ENCODE results near the gene KIF26B. TPM values are rescaled to one million over a fixed set of nuclear protein-coding genes. Genes with fewer than 3 reads are reported as not detected.

KIF26B gene
- polyA plus RNA-seq, 1 donor from 2014 or later = 6.3 TPM

- Histone ChIP-seq H3K4me3 (ENCODE audit: low read length) (no peak overlapping the region), H4K20me1 (ENCODE audit: insufficient read depth) (no peaks in the 10 kb centered on the region), H3K79me2 (replicated peaks; ENCODE audit: insufficient read depth, low read length) (no peaks in the 10 kb centered on the region), H3F3A (ENCODE audit: insufficient read depth, low read length, poor library complexity, severe bottlenecking) (peaks cover 3% of the 10 kb centered on the region), H3K27ac (ENCODE audit: low read length) (no peak overlapping the region), H3K4me2 (ENCODE audit: low read length) (no peak overlapping the region), H3K9me3 (ENCODE audit: low read length) (no peaks in the 10 kb centered on the region), H3K9ac (ENCODE audit: low read length) (no peak overlapping the region), H2AFZ (ENCODE audit: low read depth, low read length) (no peak overlapping the region), H3K36me3 (ENCODE audit: insufficient read depth, low read length) (no peaks in the 10 kb centered on the region), H3K9me2 (ENCODE audit: insufficient read depth, low read length) (no peaks in the 10 kb centered on the region), H3K27me3 (ENCODE audit: insufficient read depth, low read depth, low read length) (no peaks in the 10 kb centered on the region)
- TF ChIP-seq, protein P1, sequence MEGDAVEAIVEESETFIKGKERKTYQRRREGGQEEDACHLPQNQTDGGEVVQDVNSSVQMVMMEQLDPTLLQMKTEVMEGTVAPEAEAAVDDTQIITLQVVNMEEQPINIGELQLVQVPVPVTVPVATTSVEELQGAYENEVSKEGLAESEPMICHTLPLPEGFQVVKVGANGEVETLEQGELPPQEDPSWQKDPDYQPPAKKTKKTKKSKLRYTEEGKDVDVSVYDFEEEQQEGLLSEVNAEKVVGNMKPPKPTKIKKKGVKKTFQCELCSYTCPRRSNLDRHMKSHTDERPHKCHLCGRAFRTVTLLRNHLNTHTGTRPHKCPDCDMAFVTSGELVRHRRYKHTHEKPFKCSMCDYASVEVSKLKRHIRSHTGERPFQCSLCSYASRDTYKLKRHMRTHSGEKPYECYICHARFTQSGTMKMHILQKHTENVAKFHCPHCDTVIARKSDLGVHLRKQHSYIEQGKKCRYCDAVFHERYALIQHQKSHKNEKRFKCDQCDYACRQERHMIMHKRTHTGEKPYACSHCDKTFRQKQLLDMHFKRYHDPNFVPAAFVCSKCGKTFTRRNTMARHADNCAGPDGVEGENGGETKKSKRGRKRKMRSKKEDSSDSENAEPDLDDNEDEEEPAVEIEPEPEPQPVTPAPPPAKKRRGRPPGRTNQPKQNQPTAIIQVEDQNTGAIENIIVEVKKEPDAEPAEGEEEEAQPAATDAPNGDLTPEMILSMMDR (IDR thresholded peaks at IDR 0.05; ENCODE audit: poor library complexity, severe bottlenecking) = no peak
- no peak for TF ChIP-seq REST (IDR thresholded peaks at IDR 0.05; ENCODE audit: borderline replicate concordance)
- TF ChIP-seq EP300 (conservative IDR thresholded peaks at IDR 0.05; ENCODE audit: poor library complexity, severe bottlenecking) = no peak
- no peak for TF ChIP-seq MXI1 (conservative IDR thresholded peaks at IDR 0.05; ENCODE audit: poor library complexity, severe bottlenecking)
- TF ChIP-seq TAF1 (IDR thresholded peaks at IDR 0.05; ENCODE audit: low read depth) = no peak
- TF ChIP-seq RAD21 (conservative IDR thresholded peaks at IDR 0.05) = no peak
- TF ChIP-seq SMC3 (conservative IDR thresholded peaks at IDR 0.05; ENCODE audit: poor library complexity) = no peak
- no peak for TF ChIP-seq POLR2AphosphoS5 (IDR thresholded peaks at IDR 0.05)
- no peak for TF ChIP-seq EZH2 (IDR thresholded peaks at IDR 0.05; ENCODE audit: borderline replicate concordance, insufficient read depth, low read length, poor library complexity, severe bottlenecking)
Observed at GRCh38 chr1:245583081-245583480, 428.3 kb downstream of the KIF26B start.

- Histone ChIP-seq H3K9ac (ENCODE audit: low read length) (no peak overlapping the region), H3K79me2 (replicated peaks; ENCODE audit: insufficient read depth, low read length) (no peaks in the 10 kb centered on the region), H2AFZ (ENCODE audit: low read depth, low read length) (no peak overlapping the region), H4K20me1 (ENCODE audit: insufficient read depth) (no peaks in the 10 kb centered on the region), H3K4me3 (ENCODE audit: low read length) (no peak overlapping the region), H3F3A (ENCODE audit: insufficient read depth, low read length, poor library complexity, severe bottlenecking) (peaks cover 3% of the 10 kb centered on the region), H3K9me2 (ENCODE audit: insufficient read depth, low read length) (no peaks in the 10 kb centered on the region), H3K4me2 (ENCODE audit: low read length) (no peak overlapping the region), H3K27ac (ENCODE audit: low read length) (no peak overlapping the region), H3K9me3 (ENCODE audit: low read length) (no peaks in the 10 kb centered on the region), H3K27me3 (ENCODE audit: insufficient read depth, low read depth, low read length) (no peaks in the 10 kb centered on the region), H3K36me3 (ENCODE audit: insufficient read depth, low read length) (no peaks in the 10 kb centered on the region)
- TF ChIP-seq REST (IDR thresholded peaks at IDR 0.05; ENCODE audit: borderline replicate concordance) (no peak), RAD21 (conservative IDR thresholded peaks at IDR 0.05) (no peak), MXI1 (conservative IDR thresholded peaks at IDR 0.05; ENCODE audit: poor library complexity, severe bottlenecking) (no peak), SMC3 (conservative IDR thresholded peaks at IDR 0.05; ENCODE audit: poor library complexity) (no peak), POLR2AphosphoS5 (IDR thresholded peaks at IDR 0.05) (no peak), EP300 (conservative IDR thresholded peaks at IDR 0.05; ENCODE audit: poor library complexity, severe bottlenecking) (no peak), EZH2 (IDR thresholded peaks at IDR 0.05; ENCODE audit: borderline replicate concordance, insufficient read depth, low read length, poor library complexity, severe bottlenecking) (no peak), TAF1 (IDR thresholded peaks at IDR 0.05; ENCODE audit: low read depth) (no peak)
- TF ChIP-seq, protein P1 (IDR thresholded peaks at IDR 0.05; ENCODE audit: poor library complexity, severe bottlenecking) = no peak
Observed at GRCh38 chr1:245583575-245584330, 429.0 kb downstream of the KIF26B start.

All from neural cell (in vitro differentiated cells).